Measurements from ENCODE around the gene SLC22A17.

SLC22A17 gene

GRCh38 chr14:23361320-23361719 lies 8.6 kb upstream of the SLC22A17 start:
- no peak for DNase-seq

DNA sequence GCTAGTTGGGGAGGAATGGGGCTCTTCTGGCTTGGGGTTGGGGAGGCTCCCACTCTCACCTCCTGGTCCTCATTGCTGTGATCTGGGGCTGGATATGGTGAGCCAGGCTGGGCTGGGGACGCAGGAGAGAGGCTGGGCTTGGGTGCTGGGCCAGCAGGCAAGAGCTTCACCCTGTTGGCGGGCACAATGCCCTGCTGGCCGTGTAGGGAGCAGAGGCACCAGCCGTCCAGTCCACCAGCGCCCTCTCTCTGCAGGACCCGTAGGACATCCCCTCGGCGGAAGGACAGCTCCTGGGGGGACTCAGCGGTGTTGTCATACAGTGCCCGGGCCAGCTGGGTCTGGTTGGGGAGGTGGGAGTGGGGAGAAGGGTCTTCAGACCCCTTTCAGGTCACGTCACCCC lies 7.8 kb upstream of the SLC22A17 start:
- no peak for DNase-seq

DNA sequence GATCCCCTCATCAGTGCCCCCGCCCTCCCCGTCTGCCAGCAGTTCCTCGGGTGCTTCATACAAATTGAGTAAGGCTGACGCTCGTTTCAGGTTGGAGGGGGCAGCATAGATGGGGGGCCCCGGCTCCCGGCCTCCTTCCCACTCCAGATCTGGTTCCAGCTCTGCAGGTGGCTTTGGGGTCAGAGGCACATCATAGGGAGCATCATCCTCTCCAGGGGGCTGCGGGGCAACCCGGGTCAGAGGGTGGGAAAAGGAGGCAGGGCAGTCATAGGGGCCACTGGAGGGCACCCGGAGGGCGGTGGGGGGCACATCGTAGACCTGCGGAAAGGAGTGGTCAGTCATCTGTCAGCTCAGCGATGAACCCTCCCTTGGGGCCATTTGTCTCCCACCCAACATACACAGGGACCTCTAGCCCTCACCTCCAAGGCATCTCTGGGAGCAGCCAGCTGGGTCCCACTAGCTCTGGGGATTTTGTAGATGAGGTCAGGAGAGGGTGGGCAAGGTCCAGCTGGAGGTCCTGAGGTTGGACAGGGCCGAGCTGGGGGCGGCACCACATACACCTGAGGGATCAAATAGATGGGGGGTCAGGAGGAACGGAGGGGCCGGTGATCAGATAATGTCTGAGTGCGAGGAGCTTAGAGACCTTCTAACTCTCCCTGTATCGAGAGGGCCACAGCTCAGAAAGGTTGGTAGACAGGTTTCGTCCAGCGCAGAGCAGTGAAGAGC lies 7.2 kb upstream of the SLC22A17 start:
- no peak for DNase-seq

GRCh38 chr14:23359167-23359626 lies 6.5 kb upstream of the SLC22A17 start:
- DNase-seq = no peak

DNA sequence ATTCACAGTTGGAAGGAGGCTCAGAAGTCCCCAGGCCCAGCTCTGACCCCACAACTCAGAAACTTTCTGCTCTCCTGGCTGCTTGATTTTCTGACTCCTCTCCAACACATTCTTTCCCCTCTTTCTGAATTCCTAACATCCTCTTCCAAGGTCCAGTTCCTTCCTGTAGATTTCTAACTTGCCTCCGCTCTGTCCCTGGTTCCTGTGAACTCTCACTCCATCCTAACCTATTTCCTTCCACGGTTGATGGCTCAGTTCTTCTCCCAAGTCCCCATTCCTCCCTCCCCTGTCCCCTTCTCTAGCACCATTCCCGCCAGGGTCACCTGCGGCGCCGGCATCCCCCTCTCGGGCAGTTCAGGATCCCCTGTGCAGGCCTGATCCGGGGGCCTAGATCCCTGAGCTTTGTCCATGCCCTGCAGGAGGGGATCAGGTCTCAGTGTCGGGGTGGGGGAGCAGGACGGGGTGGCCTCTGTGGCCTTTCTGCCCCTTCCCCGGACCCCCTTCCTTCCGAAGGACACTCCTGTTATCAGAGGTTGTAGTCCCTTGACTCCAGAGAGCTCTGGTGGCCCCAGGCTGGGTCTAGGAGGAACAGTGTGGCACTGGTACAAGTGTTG lies 6.0 kb upstream of the SLC22A17 start:
- no peak for DNase-seq

DNA sequence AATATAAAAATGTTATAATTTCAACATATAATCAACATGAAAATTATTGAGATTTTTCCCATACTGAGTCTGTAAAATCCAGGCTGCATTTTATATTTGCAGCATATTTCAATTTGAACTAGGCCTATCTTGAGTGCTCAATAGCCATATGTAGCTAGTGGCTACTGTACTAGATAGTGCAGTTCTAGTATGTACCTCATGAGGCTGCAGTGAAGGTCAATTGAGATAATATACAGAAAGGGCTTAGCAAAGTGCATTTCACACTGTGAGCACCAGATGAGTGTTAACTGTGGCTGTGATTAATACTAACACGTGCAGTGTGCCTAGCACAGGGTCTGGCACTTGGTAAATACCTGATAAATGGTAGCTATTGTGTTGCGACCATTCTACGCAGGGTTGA lies 5.4 kb upstream of the SLC22A17 start:
- DNase-seq = no peak

- DNase-seq = no peak
These were observed 4.6 kb upstream of the SLC22A17 start for GRCh38 chr14:23357261-23357660.

GRCh38 chr14:23356662-23357061 lies 4.0 kb upstream of the SLC22A17 start:
- DNase-seq = no peak

DNA sequence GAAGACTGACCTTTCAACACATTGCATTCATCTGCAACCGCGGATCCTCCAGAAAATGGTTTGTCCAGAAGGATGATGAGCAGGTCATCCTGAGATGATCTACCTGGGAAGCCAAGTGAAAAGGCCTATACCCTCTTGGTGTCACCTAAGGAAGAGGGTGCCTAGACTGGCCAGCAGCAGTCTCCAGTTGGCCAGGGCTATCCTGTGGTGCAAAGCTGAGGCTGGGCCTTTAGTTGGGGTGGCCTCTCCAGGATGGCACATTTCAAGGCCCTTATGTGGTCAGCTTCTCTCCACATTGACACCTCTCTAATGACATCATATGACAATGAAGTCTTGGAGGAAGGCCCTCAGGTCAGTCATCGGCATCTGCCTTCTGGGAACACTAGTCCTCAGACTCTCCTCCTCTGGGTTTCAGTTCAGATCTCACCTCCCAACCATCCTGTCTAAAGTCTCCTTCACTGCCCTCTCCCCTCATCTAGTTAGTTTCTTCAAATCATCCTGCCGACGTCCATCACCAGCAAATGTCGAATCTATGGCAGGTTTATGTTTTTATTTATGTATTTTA lies 3.3 kb upstream of the SLC22A17 start:
- DNase-seq = no peak

DNA sequence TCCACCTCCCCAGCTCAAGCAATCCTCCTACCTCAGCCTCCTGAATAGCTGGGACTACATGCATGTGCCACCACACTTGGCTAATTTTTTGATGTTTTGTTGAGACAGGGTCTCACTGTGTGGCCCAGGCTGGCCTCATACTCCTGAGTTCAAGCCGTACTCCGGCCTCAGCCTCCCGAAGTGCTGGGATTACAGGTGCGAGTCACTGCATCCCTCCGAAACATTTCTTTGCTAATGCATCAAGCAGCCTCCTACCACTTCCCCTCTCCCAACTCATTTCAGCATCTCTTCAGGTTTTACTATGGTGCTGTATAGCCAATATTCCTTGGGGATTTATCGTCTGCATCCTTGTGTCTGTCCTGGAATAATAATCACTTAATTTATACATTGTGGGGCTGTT lies 2.3 kb upstream of the SLC22A17 start:
- no peak for DNase-seq

DNA sequence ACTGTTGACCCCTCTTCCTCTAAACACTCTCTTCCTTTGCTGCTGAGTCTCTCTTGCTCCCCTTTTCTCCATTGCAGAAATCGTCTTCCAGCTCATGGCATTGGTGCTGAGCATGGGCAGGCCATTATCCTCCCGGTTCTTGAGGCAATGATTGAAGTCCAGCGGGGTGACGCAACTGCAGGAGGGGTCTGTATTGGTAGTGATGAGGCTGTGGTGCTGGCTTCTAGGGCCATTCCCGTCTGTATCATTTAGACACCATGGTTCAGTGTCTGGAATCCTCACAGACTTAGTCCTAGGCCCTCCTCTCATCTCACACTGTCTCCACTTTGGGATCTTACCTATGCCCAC lies 720 bp upstream of the SLC22A17 start:
- no peak for DNase-seq

- DNase-seq = no peak
These were observed 794 bp downstream of the SLC22A17 start for GRCh38 chr14:23351681-23352505.

DNA sequence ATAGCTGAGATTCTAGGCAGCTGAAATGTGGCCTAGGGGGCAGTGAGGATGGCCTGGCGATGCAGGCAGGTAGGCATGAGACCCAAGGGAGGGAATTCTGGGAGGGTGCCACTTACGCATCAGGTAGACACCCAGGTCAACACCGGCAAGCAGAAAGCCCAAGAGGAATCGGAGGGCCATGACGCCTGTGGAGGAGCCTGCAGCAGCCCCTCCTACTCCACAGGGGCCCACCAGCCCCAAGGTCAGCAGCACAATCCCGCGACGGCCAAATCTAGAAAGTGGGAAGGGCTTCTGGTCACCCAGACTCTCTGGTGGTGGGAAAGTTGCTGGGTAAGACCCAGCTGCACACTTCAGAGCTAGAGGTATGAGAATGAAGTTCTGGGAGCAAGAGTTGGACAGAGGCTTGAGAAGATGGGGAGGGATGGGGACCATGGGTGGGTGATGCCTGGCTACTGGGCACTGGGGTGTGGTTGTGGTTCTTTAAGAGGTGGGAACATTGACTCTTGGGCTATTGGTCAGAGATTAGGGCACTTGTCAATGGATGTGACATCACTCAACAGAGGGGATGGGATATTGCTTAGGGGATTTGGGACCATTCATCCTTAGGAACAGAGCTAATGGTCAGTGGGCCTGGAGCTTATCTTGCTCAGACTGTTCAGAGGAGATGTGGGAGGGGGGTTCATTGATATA lies 3.4 kb downstream of the SLC22A17 start:
- DNase-seq = no peak

GRCh38 chr14:23348297-23348655 lies 4.4 kb downstream of the SLC22A17 start:
- no peak for DNase-seq

DNA sequence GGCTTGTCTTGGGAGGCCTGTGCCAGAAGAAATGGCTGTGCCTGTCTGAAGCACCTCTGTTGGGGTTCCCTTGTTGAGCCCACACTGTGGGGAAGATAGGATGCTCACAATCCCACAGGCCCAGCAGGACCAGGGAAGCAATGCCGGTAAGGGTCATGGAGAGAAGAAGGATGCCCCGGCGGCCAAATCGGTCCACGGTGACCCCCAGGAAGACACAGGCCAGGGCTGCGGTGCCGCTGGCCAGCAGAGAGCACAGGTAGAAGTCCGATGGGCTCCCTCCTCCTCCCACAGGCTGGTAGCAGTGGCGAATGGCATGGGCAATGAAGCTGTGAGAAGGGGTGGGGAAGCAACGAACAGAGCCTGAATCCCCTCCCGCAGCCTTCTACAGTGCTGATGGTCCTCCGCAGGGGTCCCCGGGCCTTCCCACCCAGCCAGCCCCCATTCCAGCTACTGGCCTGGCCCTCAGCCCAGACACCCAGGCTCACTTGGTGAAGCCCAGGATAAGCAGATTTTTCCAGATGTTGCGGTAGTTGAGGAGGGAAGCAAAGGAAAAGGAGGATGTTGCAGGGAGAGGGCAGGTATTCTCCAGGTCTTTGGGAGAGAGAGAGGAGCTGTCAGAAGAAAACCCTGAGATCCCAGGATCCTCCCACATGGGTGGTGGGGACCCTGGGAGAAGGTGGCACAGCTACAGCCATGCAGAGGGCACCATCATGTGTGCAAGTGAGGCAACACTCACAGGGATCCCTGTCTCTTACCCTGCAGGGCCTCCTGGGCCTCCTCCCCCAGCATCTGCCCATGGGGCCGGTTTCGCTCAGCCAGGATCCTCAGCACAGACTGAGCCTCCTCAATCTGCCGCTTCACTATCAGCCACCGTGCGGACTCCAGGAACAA lies 5.0 kb downstream of the SLC22A17 start:
- DNase-seq = no peak

DNA sequence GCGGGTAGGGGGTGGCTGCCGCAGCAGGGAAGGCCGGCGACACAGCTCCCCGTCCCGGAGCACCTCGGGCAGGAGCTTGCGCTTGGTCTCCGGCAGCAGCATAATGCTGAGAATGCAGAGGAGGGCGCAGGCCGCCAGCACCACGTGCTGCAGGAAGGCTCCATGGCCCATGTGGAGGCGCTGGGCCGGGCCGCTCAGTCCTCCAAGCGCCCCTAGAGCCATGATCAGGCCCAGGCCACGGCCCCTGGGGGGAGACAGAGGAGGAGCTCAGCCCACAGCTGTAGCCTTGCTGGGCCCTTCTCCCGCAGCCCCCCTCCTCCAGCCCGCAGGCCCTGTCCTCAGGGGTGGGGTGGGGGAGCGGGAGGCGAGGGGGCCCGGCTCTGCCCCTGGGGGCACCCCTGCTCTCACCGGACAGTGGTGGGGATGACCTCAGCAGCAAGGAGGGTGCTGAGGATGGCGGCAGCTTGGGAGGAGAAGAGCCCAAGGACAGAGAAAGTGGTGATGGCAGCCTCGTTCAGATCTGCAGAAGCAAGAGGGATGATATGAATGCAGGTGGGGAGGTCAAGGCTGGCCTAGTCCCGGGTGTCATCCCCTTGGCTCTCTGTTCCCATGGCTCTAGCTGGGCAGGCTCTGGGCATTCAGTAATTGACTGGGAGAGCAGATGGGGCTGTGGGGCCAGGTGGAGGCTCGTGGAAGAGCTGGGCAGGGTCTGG lies 5.8 kb downstream of the SLC22A17 start:
- DNase-seq = no peak

- no peak for DNase-seq
These were observed 6.5 kb downstream of the SLC22A17 start for GRCh38 chr14:23345987-23346692.

GRCh38 chr14:23344481-23344880 lies 8.2 kb downstream of the SLC22A17 start:
- no peak for DNase-seq

DNA sequence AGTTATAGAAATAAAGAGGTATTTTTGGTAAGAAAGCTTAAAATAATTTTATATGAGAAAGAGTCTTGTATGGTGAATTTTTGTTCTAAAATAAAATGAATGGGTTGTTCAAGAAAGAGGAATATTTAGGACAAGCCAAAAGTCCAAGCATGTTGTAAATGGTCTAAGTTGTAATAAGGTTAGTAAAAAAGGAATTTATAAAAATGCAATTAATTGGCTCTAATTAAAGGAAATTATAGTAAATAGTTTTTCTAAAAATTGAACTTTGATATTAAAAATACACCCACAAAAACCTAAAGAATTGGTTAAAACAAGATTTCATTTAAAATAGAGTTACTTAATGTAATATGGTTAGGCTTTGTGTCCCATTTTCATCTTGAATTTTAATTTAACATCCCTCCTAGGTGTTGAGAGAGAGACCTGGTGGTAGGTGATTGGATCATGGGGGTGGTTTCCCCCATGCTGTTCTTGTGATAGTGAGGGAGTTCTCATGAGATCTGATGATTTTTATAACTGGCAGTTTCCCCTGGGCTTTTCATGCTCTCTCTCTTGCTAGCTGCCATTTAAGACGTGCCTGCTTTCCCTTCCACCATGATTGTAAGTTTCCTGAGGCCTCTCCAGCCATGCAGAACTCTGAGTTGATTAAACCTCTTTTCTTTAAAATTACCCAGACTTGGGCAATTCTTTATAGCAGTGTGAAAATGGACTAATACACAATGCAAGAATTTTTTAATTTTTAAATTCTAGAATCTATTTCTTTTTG lies 13.0 kb downstream of the SLC22A17 start:
- DNase-seq = no peak

DNA sequence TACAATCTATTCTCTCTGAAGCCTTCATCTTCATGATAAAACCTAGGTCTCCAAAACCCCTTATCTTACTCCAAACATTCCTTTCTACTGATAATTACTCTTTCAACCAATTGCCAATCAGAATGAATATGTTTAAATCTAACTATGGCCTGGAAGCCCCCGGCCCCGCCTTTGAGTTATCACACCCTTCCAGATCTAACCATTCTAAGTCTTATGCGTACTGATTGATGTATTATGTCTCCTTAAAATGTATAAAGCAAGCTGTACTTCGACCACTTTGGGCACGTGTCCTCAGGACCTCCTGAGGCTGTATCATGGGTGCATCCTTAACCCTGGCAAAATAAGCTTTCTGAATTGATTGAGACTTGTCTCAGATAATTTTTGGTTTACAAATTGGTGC lies 17.1 kb downstream of the SLC22A17 start:
- no peak for DNase-seq

Data from MV-4-11 (cell line).